ENCODE results near the gene QSER1. TPM values are rescaled to one million over a fixed set of nuclear protein-coding genes. Genes with fewer than 3 reads are reported as not detected.

The QSER1 gene
- polyA plus RNA-seq, 1 donor (not counting 4 experiments of a cell fraction or from before 2014, with no cell fraction given) = 14.7 TPM

- Histone ChIP-seq H2AFZ (ENCODE audit: control insufficient read depth, low read length) (peak overlapping the region; percentile 2), H3K36me3 (ENCODE audit: control insufficient read depth in 2 of 2, extremely low read depth in 1 of 2, insufficient read depth in 2 of 2, low read length in 2 of 2) (no peaks in the 10 kb centered on the region), H3K9ac (ENCODE audit: control insufficient read depth, extremely low read depth, insufficient read depth, low read length) (no peak overlapping the region), H3K27me3 (ENCODE audit: control insufficient read depth, extremely low read depth, insufficient read depth, low read length) (no peaks in the 10 kb centered on the region), H3K4me3 (ENCODE audit: control insufficient read depth in 2 of 3, extremely low read depth in 1 of 3, insufficient read depth in 2 of 3, low read depth in 1 of 3, low read length in 3 of 3) (peak overlapping the region in 1 of 3 experiments; percentile 3), H3K9me1 (ENCODE audit: control insufficient read depth, extremely low read depth, insufficient read depth, low read length) (no peaks in the 10 kb centered on the region), H3K27ac (ENCODE audit: control insufficient read depth, insufficient read depth, low read length) (peak overlapping the region; percentile 2), H3K9me3 (ENCODE audit: control insufficient read depth, low read depth, low read length) (no peaks in the 10 kb centered on the region), H3K4me2 (ENCODE audit: control insufficient read depth, extremely low read depth, insufficient read depth, low read depth, low read length) (peak overlapping the region; percentile 75), H4K20me1 (ENCODE audit: control insufficient read depth, extremely low read depth, insufficient read depth, low read length) (no peaks in the 10 kb centered on the region), H3K79me2 (ENCODE audit: control insufficient read depth, insufficient read depth, low read length) (peaks cover 92% of the 10 kb centered on the region), H3K4me1 (ENCODE audit: control insufficient read depth, extremely low read depth, insufficient read depth, low read length) (peaks cover 15% of the 10 kb centered on the region)
- dilution Hi-C loops (cut with MboI; ENCODE audit: extremely low pct_ligation_motif_present, low sequenced_read_pairs) = no loop called here
- FAIRE-seq (peak; percentile 69), DNase-seq (ENCODE audit: low read depth, low spot score) (no peak)
- TF ChIP-seq CTCF (optimal IDR thresholded peaks at IDR 0.05 in 1 of 3, IDR thresholded peaks at IDR 0.05 in 1 of 3, conservative IDR thresholded peaks at IDR 0.05 in 1 of 3; ENCODE audit: extremely low read depth in 1 of 3, insufficient read depth in 2 of 3, low read length in 3 of 3) = no peak
- TF ChIP-seq EZH2 (IDR thresholded peaks at IDR 0.05; ENCODE audit: low read length) = no peak
Measured at GRCh38 chr11:32902089-32902665, 9.6 kb downstream of the QSER1 start.

DNA sequence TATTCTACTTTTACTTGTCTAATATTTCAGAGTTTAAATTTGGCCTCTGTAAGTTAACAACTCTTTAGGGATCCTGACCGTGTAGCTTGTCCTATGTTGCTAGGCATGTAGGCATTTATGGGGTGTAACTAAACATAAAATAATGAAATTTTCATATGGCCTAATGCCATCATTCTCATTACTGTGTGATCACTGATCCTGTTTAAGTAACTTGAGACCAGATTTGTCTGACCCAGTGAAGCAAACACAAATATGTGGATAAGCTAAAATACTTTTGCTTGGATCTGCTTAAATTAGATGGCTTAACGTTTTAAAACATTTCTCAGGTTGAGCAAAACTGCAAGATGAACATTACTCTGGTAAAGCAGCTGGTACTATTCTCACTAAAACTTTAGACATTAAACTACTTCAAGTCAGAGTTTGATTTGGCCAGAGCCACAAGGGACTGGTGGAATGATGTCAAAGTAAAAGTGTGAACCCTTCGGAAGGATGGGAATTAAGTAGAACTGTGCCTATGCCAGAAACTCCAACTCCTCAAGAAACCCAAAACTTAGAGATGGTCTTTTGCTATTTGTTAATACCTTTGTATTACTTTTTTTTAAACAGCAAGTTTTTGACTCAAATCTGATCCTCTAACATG, 12.5 kb downstream of the QSER1 start:
- TF ChIP-seq CTCF (optimal IDR thresholded peaks at IDR 0.05 in 1 of 3, IDR thresholded peaks at IDR 0.05 in 1 of 3, conservative IDR thresholded peaks at IDR 0.05 in 1 of 3; ENCODE audit: extremely low read depth in 1 of 3, insufficient read depth in 2 of 3, low read length in 3 of 3) = no peak
- no peak for TF ChIP-seq EZH2 (IDR thresholded peaks at IDR 0.05; ENCODE audit: low read length)
- Histone ChIP-seq H2AFZ (ENCODE audit: control insufficient read depth, low read length) (no peak overlapping the region), H3K9me3 (ENCODE audit: control insufficient read depth, low read depth, low read length) (no peaks in the 10 kb centered on the region), H4K20me1 (ENCODE audit: control insufficient read depth, extremely low read depth, insufficient read depth, low read length) (no peaks in the 10 kb centered on the region), H3K4me2 (ENCODE audit: control insufficient read depth, extremely low read depth, insufficient read depth, low read depth, low read length) (no peak overlapping the region), H3K9me1 (ENCODE audit: control insufficient read depth, extremely low read depth, insufficient read depth, low read length) (no peaks in the 10 kb centered on the region), H3K4me3 (ENCODE audit: control insufficient read depth in 2 of 3, extremely low read depth in 1 of 3, insufficient read depth in 2 of 3, low read depth in 1 of 3, low read length in 3 of 3) (no peak overlapping the region), H3K36me3 (ENCODE audit: control insufficient read depth in 2 of 2, extremely low read depth in 1 of 2, insufficient read depth in 2 of 2, low read length in 2 of 2) (no peaks in the 10 kb centered on the region), H3K79me2 (ENCODE audit: control insufficient read depth, insufficient read depth, low read length) (peaks cover 90% of the 10 kb centered on the region), H3K27ac (ENCODE audit: control insufficient read depth, insufficient read depth, low read length) (no peak overlapping the region), H3K27me3 (ENCODE audit: control insufficient read depth, extremely low read depth, insufficient read depth, low read length) (no peaks in the 10 kb centered on the region), H3K9ac (ENCODE audit: control insufficient read depth, extremely low read depth, insufficient read depth, low read length) (no peak overlapping the region), H3K4me1 (ENCODE audit: control insufficient read depth, extremely low read depth, insufficient read depth, low read length) (peaks cover 15% of the 10 kb centered on the region)
- dilution Hi-C loops (cut with MboI; ENCODE audit: extremely low pct_ligation_motif_present, low sequenced_read_pairs) = no loop called here
- no peak for DNase-seq (ENCODE audit: low read depth, low spot score)
- FAIRE-seq = no peak

Data from keratinocyte (primary cell).